KOPT-K1 (cell line): ENCODE data around the gene U2AF2.

Experiments
- H3K27ac ChIP-seq: fragments of 200-600 bp; sonication (generic); 2 replicates; pipeline ENCODE4 v1.5.1; 2016; ENCODE audit warnings: antibody characterized with exemption, mild to moderate bottlenecking, low read depth, low read length; ENCODE audit not compliant: poor library complexity, severe bottlenecking
- H3K36me3 ChIP-seq: fragments of 200-600 bp; sonication (generic); 2 replicates; pipeline ENCODE4 v1.5.1; 2017; ENCODE audit warnings: antibody characterized with exemption, mild to moderate bottlenecking, low read length, moderate library complexity; ENCODE audit not compliant: insufficient read depth
- H3K9me3 ChIP-seq: fragments of 200-600 bp; sonication (generic); 2 replicates; pipeline ENCODE4 v1.5.1; 2017; ENCODE audit warnings: antibody characterized with exemption, low read length, mild to moderate bottlenecking; ENCODE audit not compliant: insufficient read depth, poor library complexity, severe bottlenecking

U2AF2 gene

DNA sequence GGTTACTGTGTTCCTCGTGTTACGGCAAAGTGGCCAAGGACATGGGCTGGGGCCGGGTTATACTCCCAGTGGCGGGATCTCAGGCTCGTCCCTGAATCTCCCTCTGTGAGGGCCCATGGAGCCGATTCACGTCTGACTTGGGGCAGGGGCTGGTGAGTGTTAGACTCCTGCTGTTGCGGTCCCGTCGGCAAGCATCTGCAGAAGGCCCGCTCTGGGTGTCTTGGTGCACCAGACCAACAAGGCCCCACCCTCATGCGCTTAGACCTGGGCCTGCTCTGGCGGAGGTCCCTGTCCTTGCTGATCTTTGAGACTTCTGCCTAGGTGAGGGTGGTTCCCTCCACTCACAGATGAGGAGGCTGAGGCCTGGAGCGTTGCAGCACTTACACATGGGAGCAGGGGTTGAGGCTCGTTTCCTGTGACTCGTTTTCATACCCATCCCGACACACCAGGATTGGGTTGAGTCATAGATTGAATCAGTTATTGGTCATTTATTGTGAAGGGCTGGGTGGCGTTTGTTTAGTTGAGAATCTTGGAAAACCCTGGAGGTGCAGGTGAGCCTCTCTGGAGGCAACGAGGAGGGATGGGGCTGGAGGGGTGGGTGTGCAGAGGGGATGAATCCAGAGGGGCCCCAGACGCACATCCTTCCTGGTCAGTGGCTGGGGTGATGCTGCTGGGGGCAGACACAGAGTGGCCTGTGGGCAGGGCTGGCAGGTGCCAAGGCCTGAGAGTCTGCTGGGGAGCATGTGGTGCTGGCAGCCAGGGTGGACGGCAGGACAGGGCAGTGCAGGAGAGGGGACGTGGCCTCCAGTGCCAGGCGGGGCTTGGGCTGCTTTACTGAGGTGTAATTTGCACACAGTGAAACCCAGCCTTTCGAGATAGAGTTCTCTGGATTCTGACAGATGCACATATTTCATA, 24.8 kb downstream of the U2AF2 start:
- Histone ChIP-seq H3K27ac (no peak overlapping the region), H3K36me3 (peaks cover 75% of the 10 kb centered on the region)

DNA sequence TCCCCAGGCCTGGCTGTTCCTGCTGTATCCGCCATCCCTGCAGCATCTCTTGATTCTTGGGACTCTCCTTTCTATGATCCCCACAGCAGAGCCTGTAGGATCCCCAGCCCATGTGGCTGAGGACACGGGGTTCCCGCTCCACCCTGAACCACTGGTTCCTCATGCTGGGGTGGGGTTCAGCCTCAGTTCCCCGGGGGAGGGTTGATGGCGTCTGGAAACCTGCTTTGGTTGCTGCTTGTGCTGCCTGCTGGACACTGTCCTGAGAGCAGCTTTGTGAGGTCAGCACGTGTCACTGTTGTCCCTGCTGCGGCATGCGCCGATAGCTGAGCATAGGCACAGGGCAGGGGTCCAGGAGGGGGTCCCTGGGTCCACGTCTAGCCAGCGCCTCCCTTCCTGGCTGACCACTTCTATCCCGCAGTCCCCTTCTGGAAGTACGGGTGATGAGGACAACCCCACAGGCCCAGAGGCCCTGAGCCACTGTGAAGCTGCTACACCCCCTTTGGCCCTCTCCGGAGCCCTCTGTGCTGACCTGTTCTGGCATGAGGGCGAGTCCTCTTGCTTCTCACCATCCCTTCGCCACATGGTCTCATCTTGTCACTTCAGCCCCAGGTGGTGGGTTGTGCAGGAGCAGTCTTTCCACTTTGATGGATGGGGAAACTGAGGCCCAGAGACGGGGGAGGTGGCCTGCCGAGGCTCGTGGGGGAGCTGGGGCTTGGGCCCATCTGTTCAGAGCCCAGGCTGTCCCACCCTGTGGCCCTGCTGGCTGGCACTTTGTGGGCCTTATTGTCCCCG, 25.7 kb downstream of the U2AF2 start:
- Histone ChIP-seq H3K9me3 (no peaks in the 10 kb centered on the region), H3K36me3 (peaks cover 84% of the 10 kb centered on the region), H3K27ac (no peak overlapping the region)

More for the DNA sequence above, 24.8 kb downstream of the U2AF2 start:
- H3K9me3 ChIP-seq: no peaks in the 10 kb centered on the region

GRCh38 chr19:55681131-55682092, 26.6 kb downstream of the U2AF2 start:
- no peak overlapping the region for H3K27ac ChIP-seq
- no peaks in the 10 kb centered on the region for H3K9me3 ChIP-seq
- peaks cover 93% of the 10 kb centered on the region for H3K36me3 ChIP-seq

GRCh38 chr19:55683449-55684261, 28.8 kb downstream of the U2AF2 start:
- Histone ChIP-seq H3K9me3 (no peaks in the 10 kb centered on the region), H3K27ac (no peak overlapping the region), H3K36me3 (peaks cover 96% of the 10 kb centered on the region)

- Histone ChIP-seq H3K27ac (no peak overlapping the region), H3K36me3 (peaks cover 96% of the 10 kb centered on the region), H3K9me3 (no peaks in the 10 kb centered on the region)
These were observed 30.3 kb downstream of the U2AF2 start for GRCh38 chr19:55684946-55685681.

DNA sequence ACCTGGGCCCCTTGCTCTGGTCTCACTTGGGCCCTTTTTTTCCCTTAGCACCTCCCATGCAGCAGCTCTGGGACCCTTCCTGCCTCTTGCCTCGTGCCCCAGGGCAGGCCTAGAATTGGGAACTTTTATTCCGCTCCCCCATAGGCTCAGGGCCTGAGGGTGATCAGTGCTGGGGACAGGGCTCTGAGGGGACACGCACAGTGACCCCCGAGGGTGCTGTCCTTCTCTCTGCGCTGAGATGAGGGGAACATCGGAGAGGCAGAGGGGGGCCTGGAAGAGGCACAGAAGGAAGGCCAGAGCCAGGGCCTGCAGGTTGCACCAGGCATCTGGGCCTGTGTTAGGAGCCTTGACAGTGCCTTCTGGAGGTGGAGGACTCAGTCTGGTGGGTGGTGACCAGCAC, 30.9 kb downstream of the U2AF2 start:
- Histone ChIP-seq H3K27ac (no peak overlapping the region), H3K36me3 (peaks cover 96% of the 10 kb centered on the region), H3K9me3 (no peaks in the 10 kb centered on the region)

- no peak overlapping the region for H3K27ac ChIP-seq
- H3K9me3 ChIP-seq: no peaks in the 10 kb centered on the region
- peaks cover 96% of the 10 kb centered on the region for H3K36me3 ChIP-seq
These were observed 31.6 kb downstream of the U2AF2 start for GRCh38 chr19:55686311-55687050.

DNA sequence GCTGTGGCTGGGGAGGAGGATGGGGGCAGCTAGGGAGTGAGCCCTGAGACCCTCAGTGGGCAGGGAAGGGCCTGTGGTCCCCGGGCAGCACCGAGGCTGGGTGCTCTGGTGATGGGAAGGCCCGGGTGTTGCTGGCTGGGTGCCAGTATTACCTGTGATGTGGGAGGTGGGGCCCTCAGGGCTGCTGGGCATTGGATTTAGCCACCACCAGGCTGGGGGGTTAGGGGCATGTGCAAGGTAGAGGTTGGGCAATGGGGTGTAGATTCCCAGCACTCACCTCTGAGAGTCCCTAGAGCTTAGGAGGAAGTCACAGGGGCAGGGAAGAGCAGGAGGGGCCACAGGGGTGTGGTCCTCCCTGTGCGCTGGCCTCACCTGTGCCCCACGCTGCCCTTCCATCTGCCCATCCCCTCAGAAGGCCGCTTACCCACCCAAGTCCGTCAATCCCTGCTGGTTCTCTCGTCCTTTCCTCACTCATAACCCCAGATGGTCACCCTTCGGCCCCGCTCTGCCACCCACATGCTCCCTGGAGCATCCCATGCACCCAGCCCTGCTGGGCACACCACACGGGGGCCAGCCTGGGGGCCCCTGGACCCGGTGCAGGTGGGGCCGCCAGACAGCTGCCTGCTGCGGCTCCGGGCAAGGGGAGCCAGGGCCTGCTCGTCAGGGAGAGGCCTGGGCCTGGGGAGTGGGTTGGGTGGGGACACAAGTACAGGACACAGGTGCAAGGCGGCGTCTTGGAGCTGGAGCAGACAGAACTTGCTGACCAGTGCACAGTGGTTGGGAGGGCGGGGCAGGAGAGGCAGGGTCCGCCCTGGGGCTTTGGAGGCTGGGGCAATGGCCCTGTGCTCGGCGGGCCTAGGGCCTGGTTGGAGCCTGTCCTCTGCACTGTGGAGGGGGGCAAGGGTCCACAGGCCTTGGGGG, 32.7 kb downstream of the U2AF2 start:
- no peaks in the 10 kb centered on the region for H3K9me3 ChIP-seq
- H3K27ac ChIP-seq: no peak overlapping the region
- H3K36me3 ChIP-seq: peaks cover 97% of the 10 kb centered on the region

- Histone ChIP-seq H3K36me3 (peaks cover 100% of the 10 kb centered on the region), H3K9me3 (no peaks in the 10 kb centered on the region), H3K27ac (no peak overlapping the region)
These were observed 33.8 kb downstream of the U2AF2 start for GRCh38 chr19:55688422-55689218.

GRCh38 chr19:55689411-55690108, 34.7 kb downstream of the U2AF2 start:
- Histone ChIP-seq H3K27ac (no peak overlapping the region), H3K36me3 (peaks cover 100% of the 10 kb centered on the region)

DNA sequence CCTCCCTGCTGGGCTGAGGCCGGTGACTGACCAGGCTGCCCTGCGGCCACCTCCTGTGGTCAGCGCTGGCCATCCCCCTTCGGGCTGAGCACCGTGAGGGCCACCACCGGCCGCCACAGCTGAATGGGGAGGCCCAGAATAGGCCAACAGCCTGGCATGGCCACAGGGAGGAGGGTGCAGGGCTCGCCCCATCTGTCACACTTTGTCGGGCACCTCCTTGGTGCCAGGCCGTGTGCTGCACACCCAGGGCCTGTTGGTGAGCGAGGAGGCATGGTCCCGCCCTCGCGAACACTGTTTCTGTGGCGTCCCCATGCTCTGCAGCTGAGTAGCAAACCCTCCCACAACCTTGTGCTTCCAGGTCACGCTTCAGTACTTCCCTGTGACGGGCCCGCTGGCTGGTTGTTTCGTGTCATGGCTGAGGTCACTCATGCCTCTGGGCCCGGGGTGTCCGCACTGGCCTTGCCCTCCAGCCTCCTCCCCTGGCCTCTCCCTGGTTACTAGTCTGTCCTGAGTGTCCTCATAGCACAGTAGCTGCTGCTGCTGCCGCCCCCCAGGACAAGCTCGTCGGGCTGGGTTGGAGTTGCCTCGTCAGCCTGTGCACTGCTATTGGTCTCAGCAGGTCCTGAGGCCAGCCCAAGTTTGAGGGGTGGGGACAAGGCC, 35.4 kb downstream of the U2AF2 start:
- Histone ChIP-seq H3K9me3 (no peaks in the 10 kb centered on the region), H3K27ac (no peak overlapping the region), H3K36me3 (peaks cover 100% of the 10 kb centered on the region)

More at GRCh38 chr19:55689411-55690108, 34.7 kb downstream of the U2AF2 start:
- H3K9me3 ChIP-seq: no peaks in the 10 kb centered on the region
